Measurements from ENCODE around the gene DHRSX.
"Not testable (repeated sequence)": the region's sequence is repeated elsewhere in the genome, so short reads cannot be mapped to it uniquely, and the experiment has no call there.

Gene DHRSX

GRCh38 chrX:2536141-2536540, 35.4 kb upstream of the DHRSX start:
- DNase-seq (ENCODE audit: low read depth, low spot score) = no peak
- POLR2A ChIA-PET = no interaction called here
- CTCF ChIA-PET = no interaction called here
- no peak overlapping the region for H3K4me3 ChIP-seq (ENCODE audit: low read depth, low read length)
- no peak for TF ChIP-seq CTCF (IDR thresholded peaks at IDR 0.05; ENCODE audit: insufficient read depth, low read length, missing control alignments)

- DNase-seq (ENCODE audit: low read depth, low spot score); H3K4me3 ChIP-seq (ENCODE audit: low read depth, low read length); CTCF ChIA-PET; POLR2A ChIA-PET: not testable (repeated sequence)
Observed at GRCh38 chrX:2534261-2535021, 33.7 kb upstream of the DHRSX start.

GRCh38 chrX:2533424-2533823, 32.6 kb upstream of the DHRSX start:
- ChIA-PET CTCF (no interaction called here), POLR2A (no interaction called here)
- H3K4me3 ChIP-seq (ENCODE audit: low read depth, low read length) = no peak overlapping the region
- DNase-seq (ENCODE audit: low read depth, low spot score) = no peak
- TF ChIP-seq CTCF (IDR thresholded peaks at IDR 0.05; ENCODE audit: insufficient read depth, low read length, missing control alignments) = no peak

GRCh38 chrX:2526390-2526789, 25.6 kb upstream of the DHRSX start:
- no peak for TF ChIP-seq CTCF (IDR thresholded peaks at IDR 0.05; ENCODE audit: insufficient read depth, low read length, missing control alignments)
- no peak overlapping the region for H3K4me3 ChIP-seq (ENCODE audit: low read depth, low read length)
- DNase-seq (ENCODE audit: low read depth, low spot score) = no peak
- POLR2A ChIA-PET = no interaction called here
- CTCF ChIA-PET = no interaction called here

- H3K4me3 ChIP-seq (ENCODE audit: low read depth, low read length) = no peak overlapping the region
- no peak for TF ChIP-seq CTCF (IDR thresholded peaks at IDR 0.05; ENCODE audit: insufficient read depth, low read length, missing control alignments)
- POLR2A ChIA-PET = no interaction called here
- CTCF ChIA-PET = no interaction called here
- DNase-seq (ENCODE audit: low read depth, low spot score) = no peak
Observed at GRCh38 chrX:2523911-2524310, 23.1 kb upstream of the DHRSX start.

GRCh38 chrX:2521927-2522386, 21.2 kb upstream of the DHRSX start:
- DNase-seq (ENCODE audit: low read depth, low spot score) = no peak
- CTCF ChIA-PET = no interaction called here
- POLR2A ChIA-PET = no interaction called here

More at GRCh38 chrX:2521927-2522386, 21.2 kb upstream of the DHRSX start:
- no peak overlapping the region for H3K4me3 ChIP-seq (ENCODE audit: low read depth, low read length)
- no peak for TF ChIP-seq CTCF (IDR thresholded peaks at IDR 0.05; ENCODE audit: insufficient read depth, low read length, missing control alignments)
